Ishikawa (cell line): Measurements from ENCODE around the gene MEGF11.

Experiments used
- CEBPB ChIP-seq: IDR thresholded peaks from 2 replicates; pipeline ENCODE4 v1.6.1; 2012
- CREB1 ChIP-seq: IDR thresholded peaks from 2 replicates; pipeline ENCODE4 v1.6.1; 2012; ENCODE audit warnings: low read depth
- EGR1 ChIP-seq: IDR thresholded peaks from 2 replicates; pipeline ENCODE4 v1.6.1; 2012
- EP300 ChIP-seq: IDR thresholded peaks from 2 replicates; pipeline ENCODE4 v1.6.1; 2012; ENCODE audit warnings: borderline replicate concordance
- FOXM1 ChIP-seq: IDR thresholded peaks from 2 replicates; pipeline ENCODE4 v1.6.1; 2012; ENCODE audit warnings: low read depth, borderline replicate concordance
- NFIC ChIP-seq: IDR thresholded peaks from 2 replicates; pipeline ENCODE4 v1.6.1; 2012
- RAD21 ChIP-seq: IDR thresholded peaks from 2 replicates; pipeline ENCODE4 v1.6.1; 2012; ENCODE audit warnings: low read depth
- TAF1 ChIP-seq: IDR thresholded peaks from 2 replicates; pipeline ENCODE4 v1.6.1; 2012; ENCODE audit warnings: low read depth, mild to moderate bottlenecking
- TCF12 ChIP-seq: IDR thresholded peaks from 2 replicates; pipeline ENCODE4 v1.6.1; 2012; ENCODE audit warnings: low read depth
- TEAD4 ChIP-seq: IDR thresholded peaks from 2 replicates; pipeline ENCODE4 v1.6.1; 2012
- USF1 ChIP-seq: IDR thresholded peaks from 2 replicates; pipeline ENCODE4 v1.6.1; 2012
- YY1 ChIP-seq: IDR thresholded peaks from 2 replicates; pipeline ENCODE4 v1.6.1; 2012; ENCODE audit warnings: low read depth
- ZBTB7A ChIP-seq: IDR thresholded peaks from 2 replicates; pipeline ENCODE4 v1.6.1; 2012; ENCODE audit warnings: low read depth
- TF ChIP-seq, protein P1 (sequence below): IDR thresholded peaks from 2 replicates; pipeline ENCODE4 v1.6.1; 2012; ENCODE audit warnings: low read depth, mild to moderate bottlenecking
- TF ChIP-seq, protein P2 (sequence below): IDR thresholded peaks from 2 replicates; pipeline ENCODE4 v1.6.1; 2012

Gene MEGF11

DNA sequence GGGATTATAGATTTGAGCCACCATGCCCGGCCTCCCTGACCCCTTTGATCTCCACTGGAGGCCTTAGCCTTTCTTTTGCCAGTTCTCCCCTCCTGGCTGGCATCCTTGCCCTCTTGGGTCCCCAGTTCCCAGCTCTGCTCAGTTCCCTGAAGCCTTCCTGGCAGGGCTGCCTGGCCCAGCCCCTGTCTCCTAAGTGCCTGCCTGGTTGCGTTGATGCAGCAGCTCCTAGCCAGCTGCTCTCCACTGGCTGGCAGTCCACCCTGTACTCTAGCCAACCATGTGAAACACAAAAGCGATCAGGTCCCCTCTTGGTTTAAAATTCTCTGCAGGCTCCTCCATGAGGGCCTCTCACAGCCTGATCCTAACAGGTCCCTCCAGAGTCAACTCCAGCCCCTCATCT lies 199.6 kb downstream of the MEGF11 start:
- TF ChIP-seq USF1, result no peak
- TF ChIP-seq TEAD4, result no peak

- no peak for TF ChIP-seq CREB1
- TF ChIP-seq, protein P1, sequence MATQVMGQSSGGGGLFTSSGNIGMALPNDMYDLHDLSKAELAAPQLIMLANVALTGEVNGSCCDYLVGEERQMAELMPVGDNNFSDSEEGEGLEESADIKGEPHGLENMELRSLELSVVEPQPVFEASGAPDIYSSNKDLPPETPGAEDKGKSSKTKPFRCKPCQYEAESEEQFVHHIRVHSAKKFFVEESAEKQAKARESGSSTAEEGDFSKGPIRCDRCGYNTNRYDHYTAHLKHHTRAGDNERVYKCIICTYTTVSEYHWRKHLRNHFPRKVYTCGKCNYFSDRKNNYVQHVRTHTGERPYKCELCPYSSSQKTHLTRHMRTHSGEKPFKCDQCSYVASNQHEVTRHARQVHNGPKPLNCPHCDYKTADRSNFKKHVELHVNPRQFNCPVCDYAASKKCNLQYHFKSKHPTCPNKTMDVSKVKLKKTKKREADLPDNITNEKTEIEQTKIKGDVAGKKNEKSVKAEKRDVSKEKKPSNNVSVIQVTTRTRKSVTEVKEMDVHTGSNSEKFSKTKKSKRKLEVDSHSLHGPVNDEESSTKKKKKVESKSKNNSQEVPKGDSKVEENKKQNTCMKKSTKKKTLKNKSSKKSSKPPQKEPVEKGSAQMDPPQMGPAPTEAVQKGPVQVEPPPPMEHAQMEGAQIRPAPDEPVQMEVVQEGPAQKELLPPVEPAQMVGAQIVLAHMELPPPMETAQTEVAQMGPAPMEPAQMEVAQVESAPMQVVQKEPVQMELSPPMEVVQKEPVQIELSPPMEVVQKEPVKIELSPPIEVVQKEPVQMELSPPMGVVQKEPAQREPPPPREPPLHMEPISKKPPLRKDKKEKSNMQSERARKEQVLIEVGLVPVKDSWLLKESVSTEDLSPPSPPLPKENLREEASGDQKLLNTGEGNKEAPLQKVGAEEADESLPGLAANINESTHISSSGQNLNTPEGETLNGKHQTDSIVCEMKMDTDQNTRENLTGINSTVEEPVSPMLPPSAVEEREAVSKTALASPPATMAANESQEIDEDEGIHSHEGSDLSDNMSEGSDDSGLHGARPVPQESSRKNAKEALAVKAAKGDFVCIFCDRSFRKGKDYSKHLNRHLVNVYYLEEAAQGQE, result no peak
- no peak for TF ChIP-seq TCF12
- TF ChIP-seq TAF1, result no peak
- TF ChIP-seq NFIC, result no peak
- no peak for TF ChIP-seq CEBPB
- TF ChIP-seq, protein P2, sequence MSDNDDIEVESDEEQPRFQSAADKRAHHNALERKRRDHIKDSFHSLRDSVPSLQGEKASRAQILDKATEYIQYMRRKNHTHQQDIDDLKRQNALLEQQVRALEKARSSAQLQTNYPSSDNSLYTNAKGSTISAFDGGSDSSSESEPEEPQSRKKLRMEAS, result no peak
- no peak for TF ChIP-seq RAD21
- TF ChIP-seq FOXM1, result no peak
- no peak for TF ChIP-seq YY1
- TF ChIP-seq EP300, result no peak
- TF ChIP-seq ZBTB7A, result no peak
- no peak for TF ChIP-seq EGR1
- TF ChIP-seq TEAD4, result no peak
- no peak for TF ChIP-seq USF1
Measured at GRCh38 chr15:66051833-66052232, 201.7 kb downstream of the MEGF11 start.

DNA sequence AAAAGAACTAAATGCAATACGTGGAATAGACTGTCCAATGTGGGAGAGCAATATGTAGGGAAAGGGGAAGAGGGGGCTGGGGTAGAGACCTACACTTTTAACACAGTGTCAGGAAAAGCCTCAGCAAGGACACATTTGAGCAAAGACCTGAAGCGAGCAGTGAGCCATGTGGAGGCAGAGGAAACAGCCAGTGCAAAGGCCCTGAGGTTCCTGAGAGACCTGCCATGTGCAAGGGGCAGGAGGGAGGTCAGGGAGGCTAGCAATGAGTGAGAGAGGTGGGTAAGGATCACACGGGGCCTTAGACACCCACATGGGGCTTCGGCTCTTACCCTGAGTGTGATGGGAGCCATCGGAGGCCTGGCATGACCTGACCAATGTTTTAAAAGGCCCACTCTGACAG lies 203.3 kb downstream of the MEGF11 start:
- TF ChIP-seq, protein P1, result no peak
- TF ChIP-seq CEBPB (no peak), EP300 (no peak), RAD21 (no peak), ZBTB7A (no peak), TCF12 (no peak), NFIC (no peak), CREB1 (no peak), TEAD4 (no peak), USF1 (no peak), FOXM1 (no peak), EGR1 (no peak), TAF1 (no peak), YY1 (no peak)
- TF ChIP-seq, protein P2, result no peak

DNA sequence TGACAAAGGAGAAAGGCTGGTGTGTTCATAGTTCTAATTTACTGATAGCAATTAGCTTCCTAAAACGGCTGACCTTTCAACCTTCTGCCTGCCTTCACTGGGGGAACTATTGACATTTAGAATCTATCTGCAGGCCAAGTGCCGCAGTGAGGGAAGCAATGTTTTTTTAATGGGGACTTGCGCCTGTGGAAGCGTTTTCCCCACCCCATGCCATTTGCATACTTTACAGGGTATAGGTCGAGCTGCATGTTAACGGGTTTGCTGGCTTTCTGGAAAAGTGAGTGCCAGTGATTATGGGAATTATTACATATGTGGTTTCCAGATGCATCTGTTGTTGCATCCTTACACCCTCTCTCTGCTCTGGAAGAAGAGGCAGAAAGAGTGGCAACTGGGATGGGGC lies 204.2 kb downstream of the MEGF11 start:
- TF ChIP-seq FOXM1 (no peak), TAF1 (no peak), TEAD4 (no peak), RAD21 (no peak), NFIC (no peak), YY1 (no peak), TCF12 (no peak), CEBPB (no peak), USF1 (no peak)
- TF ChIP-seq, protein P2, result no peak
- TF ChIP-seq, protein P1, result no peak
